ENCODE data around the gene ZDHHC24.

Gene ZDHHC24

DNA sequence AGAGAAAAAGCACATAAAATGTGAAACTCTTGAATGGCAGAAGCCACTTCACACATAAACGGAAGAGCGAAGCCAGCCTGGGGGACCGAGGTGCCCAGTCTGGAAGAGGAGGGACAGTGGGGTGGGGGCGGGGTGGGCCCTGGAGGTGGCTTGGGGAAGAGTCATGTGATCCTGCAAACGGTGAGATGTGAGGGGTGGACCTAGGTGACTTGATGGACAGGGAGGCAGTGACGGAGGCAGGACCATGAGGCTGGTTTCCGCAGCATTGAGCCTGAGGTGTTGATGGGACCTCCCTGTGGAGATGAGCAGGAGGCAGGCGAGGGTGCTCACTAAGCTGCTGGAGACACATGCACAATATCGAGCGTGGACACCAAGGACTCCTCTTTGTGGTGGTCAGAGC, 16.8 kb downstream of the ZDHHC24 start:
- TF ChIP-seq, protein P1, sequence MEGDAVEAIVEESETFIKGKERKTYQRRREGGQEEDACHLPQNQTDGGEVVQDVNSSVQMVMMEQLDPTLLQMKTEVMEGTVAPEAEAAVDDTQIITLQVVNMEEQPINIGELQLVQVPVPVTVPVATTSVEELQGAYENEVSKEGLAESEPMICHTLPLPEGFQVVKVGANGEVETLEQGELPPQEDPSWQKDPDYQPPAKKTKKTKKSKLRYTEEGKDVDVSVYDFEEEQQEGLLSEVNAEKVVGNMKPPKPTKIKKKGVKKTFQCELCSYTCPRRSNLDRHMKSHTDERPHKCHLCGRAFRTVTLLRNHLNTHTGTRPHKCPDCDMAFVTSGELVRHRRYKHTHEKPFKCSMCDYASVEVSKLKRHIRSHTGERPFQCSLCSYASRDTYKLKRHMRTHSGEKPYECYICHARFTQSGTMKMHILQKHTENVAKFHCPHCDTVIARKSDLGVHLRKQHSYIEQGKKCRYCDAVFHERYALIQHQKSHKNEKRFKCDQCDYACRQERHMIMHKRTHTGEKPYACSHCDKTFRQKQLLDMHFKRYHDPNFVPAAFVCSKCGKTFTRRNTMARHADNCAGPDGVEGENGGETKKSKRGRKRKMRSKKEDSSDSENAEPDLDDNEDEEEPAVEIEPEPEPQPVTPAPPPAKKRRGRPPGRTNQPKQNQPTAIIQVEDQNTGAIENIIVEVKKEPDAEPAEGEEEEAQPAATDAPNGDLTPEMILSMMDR (IDR thresholded peaks at IDR 0.05; ENCODE audit: low read depth, low read length): no peak
- TF ChIP-seq, protein P2, sequence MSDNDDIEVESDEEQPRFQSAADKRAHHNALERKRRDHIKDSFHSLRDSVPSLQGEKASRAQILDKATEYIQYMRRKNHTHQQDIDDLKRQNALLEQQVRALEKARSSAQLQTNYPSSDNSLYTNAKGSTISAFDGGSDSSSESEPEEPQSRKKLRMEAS (IDR thresholded peaks at IDR 0.05; ENCODE audit: low read depth, low read length): no peak
- TF ChIP-seq MYC (IDR thresholded peaks at IDR 0.05; ENCODE audit: low read depth, low read length): no peak
- no peak for TF ChIP-seq POLR2A (IDR thresholded peaks at IDR 0.05; ENCODE audit: extremely low read depth, insufficient read length)
- no peak for DNase-seq (ENCODE audit: low read depth)
- H3K4me3 ChIP-seq (ENCODE audit: low read depth, low read length): no peak overlapping the region

DNA sequence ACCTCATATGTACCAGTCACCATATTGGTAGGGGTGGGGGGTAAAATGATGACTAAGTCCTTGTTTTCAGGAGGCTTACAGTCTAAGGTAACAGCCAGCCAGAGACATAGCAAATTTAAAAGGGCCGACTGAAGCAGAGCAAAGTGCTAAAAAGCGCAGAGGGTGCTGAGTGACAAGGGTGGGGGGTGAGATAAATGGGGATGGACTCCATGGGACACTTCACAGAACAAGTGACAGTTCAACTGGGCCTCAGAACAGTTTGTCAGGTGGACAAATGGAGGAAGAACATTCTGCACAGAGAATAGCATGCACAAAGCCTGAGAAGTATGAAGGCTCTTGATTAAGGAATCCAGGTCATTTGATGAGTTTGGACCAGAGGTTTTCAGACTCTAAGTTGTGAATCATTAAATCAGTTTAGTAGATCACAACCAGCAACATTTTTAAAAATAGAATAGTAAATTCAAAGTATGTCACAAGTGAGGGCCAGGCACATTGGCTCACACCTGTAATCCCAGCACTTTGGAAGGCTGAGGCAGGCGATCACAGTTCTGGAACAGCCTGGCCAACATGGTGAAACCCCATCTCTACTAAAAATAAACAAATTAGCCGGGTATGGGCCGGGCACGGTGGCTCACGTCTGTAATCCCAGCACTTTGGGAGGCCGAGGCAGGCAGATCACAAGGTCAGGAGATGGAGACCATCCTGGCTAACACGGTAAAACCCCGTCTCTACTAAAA, 21.4 kb downstream of the ZDHHC24 start:
- DNase-seq (ENCODE audit: low read depth): no peak
- TF ChIP-seq, protein P1 (IDR thresholded peaks at IDR 0.05; ENCODE audit: low read depth, low read length): no peak
- TF ChIP-seq POLR2A (IDR thresholded peaks at IDR 0.05; ENCODE audit: extremely low read depth, insufficient read length) (no peak), MYC (IDR thresholded peaks at IDR 0.05; ENCODE audit: low read depth, low read length) (no peak)
- TF ChIP-seq, protein P2 (IDR thresholded peaks at IDR 0.05; ENCODE audit: low read depth, low read length): no peak

DNA sequence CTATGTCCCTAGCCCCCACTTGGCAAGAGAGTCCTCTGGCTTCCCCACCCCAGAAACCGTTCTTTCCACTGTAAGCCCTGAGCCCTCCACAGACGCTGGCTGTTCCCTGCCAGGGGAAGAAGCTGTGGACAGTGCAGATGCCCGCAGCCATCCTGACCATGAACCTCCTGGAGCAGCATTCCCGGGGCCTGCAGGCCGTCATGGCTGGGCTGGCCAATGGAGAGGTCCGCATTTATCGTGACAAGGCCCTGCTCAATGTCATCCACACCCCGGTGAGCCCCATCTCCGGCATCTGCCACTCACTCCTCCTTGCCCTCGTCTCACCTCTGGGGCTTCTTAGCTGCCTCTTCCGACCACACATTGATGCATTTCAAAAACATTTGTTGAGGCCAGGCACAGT, 22.2 kb downstream of the ZDHHC24 start:
- TF ChIP-seq MYC (IDR thresholded peaks at IDR 0.05; ENCODE audit: low read depth, low read length) (no peak), POLR2A (IDR thresholded peaks at IDR 0.05; ENCODE audit: extremely low read depth, insufficient read length) (no peak)
- TF ChIP-seq, protein P1 (IDR thresholded peaks at IDR 0.05; ENCODE audit: low read depth, low read length): no peak
- TF ChIP-seq, protein P2 (IDR thresholded peaks at IDR 0.05; ENCODE audit: low read depth, low read length): no peak
- no peak overlapping the region for H3K4me3 ChIP-seq (ENCODE audit: low read depth, low read length)
- no peak for DNase-seq (ENCODE audit: low read depth)

More for the DNA sequence above, 21.4 kb downstream of the ZDHHC24 start:
- no peak overlapping the region for H3K4me3 ChIP-seq (ENCODE audit: low read depth, low read length)

DNA sequence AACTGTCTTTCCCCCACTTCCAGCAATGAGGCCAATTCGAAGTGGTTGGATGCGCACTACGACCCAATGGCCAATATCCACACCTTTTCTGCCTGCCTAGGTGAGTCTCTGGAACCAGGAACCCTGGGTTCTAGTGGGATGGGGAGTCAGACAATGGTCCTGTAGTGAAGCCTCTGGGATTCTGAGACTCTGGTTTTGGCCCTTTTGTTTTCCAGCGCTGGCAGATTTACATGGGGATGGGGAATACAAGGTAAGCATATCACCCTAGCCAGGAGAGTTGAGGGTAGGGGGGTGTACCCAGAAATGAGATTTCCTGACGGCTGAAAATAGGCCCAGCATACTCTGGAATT, 34.9 kb downstream of the ZDHHC24 start:
- DNase-seq (ENCODE audit: low read depth): no peak
- peak overlapping the region; percentile 88 for H3K4me3 ChIP-seq (ENCODE audit: low read depth, low read length)
- TF ChIP-seq POLR2A (IDR thresholded peaks at IDR 0.05; ENCODE audit: extremely low read depth, insufficient read length) (no peak), MYC (IDR thresholded peaks at IDR 0.05; ENCODE audit: low read depth, low read length) (no peak)
- TF ChIP-seq, protein P1 (IDR thresholded peaks at IDR 0.05; ENCODE audit: low read depth, low read length): no peak
- TF ChIP-seq, protein P2 (IDR thresholded peaks at IDR 0.05; ENCODE audit: low read depth, low read length): no peak

DNA sequence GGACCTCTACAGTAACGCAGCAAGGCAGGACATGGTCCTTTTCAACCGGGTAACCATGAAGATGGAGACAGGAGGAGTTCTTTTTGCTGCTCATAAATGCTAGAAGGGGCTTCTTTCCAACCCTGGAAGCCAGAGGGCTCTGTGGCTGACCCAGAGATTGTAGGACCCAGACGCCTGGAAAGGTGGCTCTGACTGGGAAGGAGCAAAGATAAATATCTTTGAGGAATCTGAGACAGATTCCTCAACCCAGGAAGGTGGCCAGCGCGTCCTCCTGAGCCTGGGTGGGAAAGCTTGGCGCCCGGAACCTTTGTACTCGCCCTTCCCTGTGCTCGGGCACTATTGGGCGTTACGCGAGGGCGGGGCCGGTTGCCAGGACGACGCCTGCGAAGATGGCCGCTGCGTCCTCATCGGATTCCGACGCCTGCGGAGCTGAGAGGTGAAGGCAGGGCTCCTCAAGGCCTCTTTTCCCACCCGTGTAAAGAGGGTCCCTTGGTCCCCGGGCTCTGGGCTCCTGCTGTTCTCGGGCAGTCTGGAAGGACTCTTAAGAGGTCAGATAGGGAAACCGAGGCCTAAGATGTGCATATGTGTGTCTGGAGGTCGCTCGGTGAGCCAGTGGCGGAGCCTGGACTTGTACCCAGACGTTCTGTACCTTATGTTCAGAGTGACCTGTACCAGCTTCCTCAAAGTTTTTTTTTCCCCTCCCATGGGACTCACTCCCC, 35.4 kb downstream of the ZDHHC24 start, which contains the start of gene BBS1:
BBS1 (plus strand) TSS at position 365 of the 719 bp plus-strand sequence; CDS start at position 390, 25 bp downstream.
- H3K4me3 ChIP-seq (ENCODE audit: low read depth, low read length): peak within 1 kb of the TSS; percentile 88
- DNase-seq (ENCODE audit: low read depth): peak; percentile 81
- TF ChIP-seq MYC (IDR thresholded peaks at IDR 0.05; ENCODE audit: low read depth, low read length): peak; percentile 34; the same call in 1 of the 2 replicates
- TF ChIP-seq POLR2A (IDR thresholded peaks at IDR 0.05; ENCODE audit: extremely low read depth, insufficient read length): peak; percentile 42
- TF ChIP-seq, protein P2 (IDR thresholded peaks at IDR 0.05; ENCODE audit: low read depth, low read length): peak; percentile 7; the same call in 1 of the 2 replicates
- TF ChIP-seq, protein P1 (IDR thresholded peaks at IDR 0.05; ENCODE audit: low read depth, low read length): no peak

Data from NB4 (cell line).